Ishikawa (cell line): ENCODE measurements around the gene BOLL.
A peak's percentile ranks its signal among the peaks of the same experiment; 100 is the strongest.

Experiments used
- CEBPB ChIP-seq: IDR thresholded peaks from 2 replicates; pipeline ENCODE4 v1.6.1; 2012
- CREB1 ChIP-seq: IDR thresholded peaks from 2 replicates; pipeline ENCODE4 v1.6.1; 2012; ENCODE audit warnings: low read depth
- EGR1 ChIP-seq: IDR thresholded peaks from 2 replicates; pipeline ENCODE4 v1.6.1; 2012
- EP300 ChIP-seq: IDR thresholded peaks from 2 replicates; pipeline ENCODE4 v1.6.1; 2012; ENCODE audit warnings: borderline replicate concordance
- FOXM1 ChIP-seq: IDR thresholded peaks from 2 replicates; pipeline ENCODE4 v1.6.1; 2012; ENCODE audit warnings: low read depth, borderline replicate concordance
- MAX ChIP-seq: IDR thresholded peaks from 2 replicates; pipeline ENCODE4 v1.6.1; 2012
- NFIC ChIP-seq: IDR thresholded peaks from 2 replicates; pipeline ENCODE4 v1.6.1; 2012
- RAD21 ChIP-seq: IDR thresholded peaks from 2 replicates; pipeline ENCODE4 v1.6.1; 2012; ENCODE audit warnings: low read depth
- REST ChIP-seq: IDR thresholded peaks from 2 replicates; pipeline ENCODE4 v1.6.1; 2012; ENCODE audit warnings: low read depth, mild to moderate bottlenecking
- TAF1 ChIP-seq: IDR thresholded peaks from 2 replicates; pipeline ENCODE4 v1.6.1; 2012; ENCODE audit warnings: low read depth, mild to moderate bottlenecking
- TCF12 ChIP-seq: IDR thresholded peaks from 2 replicates; pipeline ENCODE4 v1.6.1; 2012; ENCODE audit warnings: low read depth
- TEAD4 ChIP-seq: IDR thresholded peaks from 2 replicates; pipeline ENCODE4 v1.6.1; 2012
- USF1 ChIP-seq: IDR thresholded peaks from 2 replicates; pipeline ENCODE4 v1.6.1; 2012
- YY1 ChIP-seq: IDR thresholded peaks from 2 replicates; pipeline ENCODE4 v1.6.1; 2012; ENCODE audit warnings: low read depth
- ZBTB7A ChIP-seq: IDR thresholded peaks from 2 replicates; pipeline ENCODE4 v1.6.1; 2012; ENCODE audit warnings: low read depth

BOLL gene

GRCh38 chr2:197805715-197806633 is 20.9 kb upstream of the BOLL start:
- TF ChIP-seq NFIC = no peak
- no peak for TF ChIP-seq FOXM1
- TF ChIP-seq EGR1 = no peak
- TF ChIP-seq CREB1 = no peak
- TF ChIP-seq TAF1 = no peak
- TF ChIP-seq TEAD4 = no peak
- no peak for TF ChIP-seq EP300
- no peak for TF ChIP-seq RAD21
- no peak for TF ChIP-seq YY1
- TF ChIP-seq CEBPB = no peak
- no peak for TF ChIP-seq TCF12

GRCh38 chr2:197804758-197805714 is 19.9 kb upstream of the BOLL start:
- TF ChIP-seq TEAD4 = no peak
- no peak; the same call in 1 of the 2 replicates for TF ChIP-seq EP300
- no peak for TF ChIP-seq CEBPB
- TF ChIP-seq CREB1 = no peak
- no peak for TF ChIP-seq TCF12
- TF ChIP-seq TAF1 = 0 out of 2 replicates have a peak, but pooled peaks have one; percentile 7
- peak; percentile 81; the same call in 1 of the 2 replicates for TF ChIP-seq ZBTB7A
- no peak for TF ChIP-seq NFIC

GRCh38 chr2:197804049-197804757 is 19.1 kb upstream of the BOLL start, which contains the start of gene PLCL1:
PLCL1 (plus strand) TSS chr2:197804593.
- no peak for TF ChIP-seq NFIC
- TF ChIP-seq EP300 = peak; percentile 8; the same call in 1 of the 2 replicates
- TF ChIP-seq TAF1 = peak; percentile 17; the same call in 1 of the 2 replicates
- TF ChIP-seq MAX = peak; percentile 73
- no peak for TF ChIP-seq FOXM1

- no peak for TF ChIP-seq TEAD4
- TF ChIP-seq TAF1 = no peak
- TF ChIP-seq TCF12 = no peak
- peak; percentile 83 for TF ChIP-seq RAD21
Observed at GRCh38 chr2:197803033-197803444, 17.9 kb upstream of the BOLL start.

- no peak for TF ChIP-seq RAD21
- TF ChIP-seq EP300 = no peak
- no peak for TF ChIP-seq TEAD4
- TF ChIP-seq CREB1 = no peak
Observed at GRCh38 chr2:197801033-197801432, 15.9 kb upstream of the BOLL start.

GRCh38 chr2:197800091-197800490 is 15.0 kb upstream of the BOLL start:
- no peak for TF ChIP-seq REST
- no peak for TF ChIP-seq TCF12
- TF ChIP-seq YY1 = no peak
- no peak for TF ChIP-seq NFIC
- TF ChIP-seq EGR1 = no peak
- no peak for TF ChIP-seq EP300
- TF ChIP-seq MAX = no peak
- TF ChIP-seq CEBPB = no peak
- TF ChIP-seq ZBTB7A = no peak
- no peak for TF ChIP-seq USF1
- no peak for TF ChIP-seq RAD21
- no peak for TF ChIP-seq TAF1
- TF ChIP-seq TEAD4 = no peak
- no peak for TF ChIP-seq CREB1
- TF ChIP-seq FOXM1 = no peak

GRCh38 chr2:197799068-197799467 is 13.9 kb upstream of the BOLL start:
- TF ChIP-seq TEAD4 = no peak
- TF ChIP-seq FOXM1 = no peak
- TF ChIP-seq TAF1 = no peak
- no peak for TF ChIP-seq CEBPB
- TF ChIP-seq CREB1 = no peak
- no peak for TF ChIP-seq TCF12
- TF ChIP-seq MAX = no peak
- TF ChIP-seq NFIC = no peak
- no peak for TF ChIP-seq YY1
- no peak for TF ChIP-seq RAD21
- no peak for TF ChIP-seq EP300
- TF ChIP-seq USF1 = no peak
